ENCODE data around the gene IRF7.

The IRF7 gene

DNA sequence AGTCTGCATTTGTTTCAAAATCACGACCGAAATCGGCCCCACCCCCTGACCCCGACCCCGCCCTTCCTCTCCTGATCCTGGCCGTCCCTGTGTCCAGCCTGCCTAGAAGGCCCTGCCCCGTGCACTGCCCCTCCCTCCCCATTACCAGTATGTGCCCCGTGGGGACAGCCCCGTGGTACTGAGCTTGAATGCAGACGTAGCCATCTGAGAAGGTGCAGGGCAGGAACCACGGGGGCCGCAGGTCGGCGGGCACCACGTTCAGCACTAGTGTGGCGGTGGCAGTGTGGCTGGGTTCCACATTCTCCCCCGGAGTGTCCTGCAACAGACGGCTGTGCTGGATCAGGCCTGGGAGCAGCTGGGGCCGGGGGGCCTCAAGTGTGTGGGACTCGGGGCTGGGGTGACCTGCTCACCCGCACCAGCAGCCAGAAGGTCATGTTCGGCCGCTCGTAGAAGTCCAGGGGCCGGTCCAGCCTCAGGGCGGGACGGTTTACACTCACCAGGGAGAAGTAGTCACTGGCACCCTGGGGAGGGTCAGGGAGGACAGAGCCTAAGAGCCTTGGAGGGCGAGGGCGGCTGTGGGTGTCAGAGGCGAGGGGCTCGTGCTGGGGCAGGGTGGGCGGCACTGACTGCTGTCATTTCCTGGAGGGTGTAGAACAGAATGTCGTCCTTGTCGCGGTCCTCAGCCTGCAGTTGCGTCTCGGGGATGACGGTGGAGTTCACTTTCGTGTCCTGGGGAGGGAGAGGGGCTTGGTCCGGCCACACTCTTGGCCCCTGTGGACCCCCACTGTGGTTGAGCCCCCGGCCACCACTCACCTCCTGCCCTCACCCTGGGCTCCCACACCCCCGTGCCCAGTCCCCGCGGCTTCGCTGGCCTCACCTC, 5.4 kb upstream of the IRF7 start:
- DNase-seq (ENCODE audit: low spot score), result no peak

GRCh38 chr11:620201-620600, 4.5 kb upstream of the IRF7 start:
- no peak for DNase-seq (ENCODE audit: low spot score)

- DNase-seq (ENCODE audit: low spot score), result no peak
These were observed 3.9 kb upstream of the IRF7 start for GRCh38 chr11:619628-620050.

DNA sequence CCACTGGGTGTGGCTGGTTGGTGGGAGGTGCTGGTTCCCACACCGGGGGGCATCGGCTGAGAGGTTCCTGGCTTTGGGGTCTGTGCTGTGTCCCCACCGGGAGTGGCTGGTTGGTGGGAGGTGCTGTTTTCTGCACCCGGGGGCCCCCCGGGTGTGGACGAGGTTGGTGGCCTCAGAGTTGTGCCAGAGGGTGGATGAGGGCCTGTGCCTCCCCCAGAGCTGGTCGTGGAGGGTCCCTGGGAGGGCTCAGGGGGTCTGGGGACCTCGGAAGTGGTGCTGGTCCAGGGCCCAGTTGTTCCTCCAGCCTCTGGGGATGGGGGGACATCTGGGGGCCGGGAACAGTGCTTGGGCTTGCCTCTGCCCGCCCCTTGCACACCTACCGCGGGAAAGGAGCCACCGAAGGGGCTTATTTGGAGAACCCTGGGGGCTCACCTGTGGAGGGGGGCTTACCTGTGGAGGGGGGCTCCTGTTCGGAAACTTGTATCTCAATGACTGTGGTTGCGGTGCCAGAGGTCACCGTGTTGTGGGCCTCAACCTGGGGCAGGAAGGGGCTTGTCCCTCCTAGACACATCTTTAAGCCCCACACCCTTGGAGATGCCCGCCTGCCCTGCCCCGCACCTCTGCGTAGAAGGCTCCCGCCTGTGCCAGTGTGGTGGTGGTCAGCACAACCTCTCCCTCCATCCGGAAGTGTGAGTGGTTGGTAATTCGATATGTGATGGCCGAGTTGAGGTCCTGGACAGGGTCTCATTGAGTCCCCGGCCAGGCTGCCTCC, 3.3 kb upstream of the IRF7 start:
- no peak for DNase-seq (ENCODE audit: low spot score)

DNA sequence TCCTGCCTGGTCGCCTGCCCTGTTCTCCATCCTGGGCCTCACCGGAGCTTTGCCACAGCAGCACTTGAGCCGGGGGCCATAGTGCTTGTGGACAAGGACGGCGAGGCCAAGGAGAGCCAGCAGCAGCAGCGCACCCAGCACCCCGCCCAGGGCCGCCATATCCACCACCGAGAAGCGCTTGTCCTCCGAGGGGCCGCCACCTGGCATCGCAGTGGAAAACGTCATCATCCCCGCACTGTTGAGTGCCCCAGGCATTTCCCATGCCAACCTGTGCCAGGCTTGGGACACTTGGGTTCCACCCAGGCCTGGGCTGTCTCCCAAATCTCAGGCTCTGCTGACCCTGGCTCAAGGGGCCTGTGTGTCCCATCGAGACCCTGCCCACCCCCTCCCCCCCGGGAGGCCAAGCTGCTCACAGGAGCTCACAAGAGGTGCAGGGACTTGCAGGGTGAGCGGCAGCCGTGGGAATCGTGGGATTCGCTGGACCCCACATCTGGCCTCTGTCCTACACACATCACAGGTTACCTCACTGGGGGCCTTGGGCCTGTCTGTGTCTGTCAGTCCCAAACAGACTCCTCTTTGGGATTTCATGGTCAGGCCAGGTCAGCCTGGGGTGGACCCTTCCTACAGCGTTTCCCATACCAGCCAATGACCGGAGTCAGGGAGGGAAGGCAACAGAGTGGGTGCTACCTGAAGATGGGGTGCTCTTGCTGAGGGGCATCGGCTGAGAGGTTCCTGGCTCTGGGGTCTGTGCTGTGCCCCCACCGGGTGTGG, 2.3 kb upstream of the IRF7 start:
- no peak for DNase-seq (ENCODE audit: low spot score)

DNA sequence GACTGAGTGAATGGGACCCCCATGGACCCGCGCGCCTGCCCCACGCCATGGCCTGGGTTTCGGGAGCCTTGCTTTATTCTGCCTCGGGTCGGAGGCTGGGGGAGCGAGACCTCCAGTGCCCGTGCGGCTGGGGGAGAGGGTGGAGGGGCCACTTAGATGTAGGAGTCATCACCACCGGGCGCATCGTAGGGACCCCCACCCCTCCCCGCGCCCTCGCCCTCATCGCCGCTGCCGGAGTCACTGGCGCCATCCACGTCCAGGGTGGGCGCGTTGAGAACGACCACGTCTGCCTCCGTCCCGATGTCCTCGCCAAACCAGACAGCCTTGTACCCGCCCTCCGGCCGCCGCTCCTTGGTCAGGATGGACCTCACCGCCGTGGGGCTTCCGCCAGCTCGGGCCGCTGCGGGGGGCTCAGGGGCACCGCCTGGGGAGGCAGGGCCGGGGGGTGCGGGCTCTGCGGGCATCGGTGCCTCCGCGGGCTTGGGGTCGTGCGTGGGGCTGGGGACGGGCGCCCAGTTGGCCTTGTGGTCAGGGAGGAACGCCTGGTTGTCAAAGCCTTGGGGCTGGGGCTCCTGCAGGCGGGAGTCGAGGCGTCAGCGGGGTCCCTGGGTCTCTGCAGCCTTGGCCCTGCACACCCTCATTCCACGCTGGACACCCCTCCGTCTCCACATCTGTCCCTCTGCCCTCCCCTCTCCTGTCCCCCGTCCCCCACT, 1.6 kb upstream of the IRF7 start:
- DNase-seq (ENCODE audit: low spot score), result no peak

- DNase-seq (ENCODE audit: low spot score), result no peak
These were observed 809 bp upstream of the IRF7 start for GRCh38 chr11:616320-617198.

- no peak for DNase-seq (ENCODE audit: low spot score)
These were observed 887 bp downstream of the IRF7 start for GRCh38 chr11:614623-615503.

GRCh38 chr11:614021-614622, 1.6 kb downstream of the IRF7 start:
- no peak for DNase-seq (ENCODE audit: low spot score)

DNA sequence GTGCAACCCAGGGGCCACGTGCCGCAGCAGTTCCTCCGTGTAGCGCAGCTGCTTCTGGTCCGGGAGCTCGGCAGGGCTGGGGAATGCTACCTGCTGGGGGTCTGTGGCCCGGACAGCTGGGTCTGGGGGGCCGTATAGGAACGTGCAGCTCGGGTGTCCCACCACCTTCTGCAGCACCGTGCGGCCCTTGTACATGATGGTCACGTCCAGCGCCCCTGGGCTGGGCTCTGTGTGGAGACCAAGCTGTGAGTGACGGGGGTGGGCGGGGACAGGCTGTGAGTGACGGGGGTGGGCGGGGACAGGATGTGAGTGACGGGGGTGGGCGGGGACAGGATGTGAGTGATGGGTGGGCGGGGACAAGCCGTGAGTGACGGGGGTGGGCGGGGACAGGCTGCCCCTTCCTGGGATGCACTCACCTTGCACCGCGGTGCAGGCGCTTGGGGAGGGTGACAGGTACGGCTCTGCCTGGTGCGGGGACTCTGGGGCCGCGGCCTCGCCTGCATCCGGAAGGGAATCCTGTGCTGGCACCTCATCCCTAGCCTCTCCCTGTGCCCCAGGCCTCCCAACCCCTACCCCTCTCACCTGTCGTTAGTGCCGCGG, 2.3 kb downstream of the IRF7 start:
- peak; percentile 86 for DNase-seq (ENCODE audit: low spot score)

DNA sequence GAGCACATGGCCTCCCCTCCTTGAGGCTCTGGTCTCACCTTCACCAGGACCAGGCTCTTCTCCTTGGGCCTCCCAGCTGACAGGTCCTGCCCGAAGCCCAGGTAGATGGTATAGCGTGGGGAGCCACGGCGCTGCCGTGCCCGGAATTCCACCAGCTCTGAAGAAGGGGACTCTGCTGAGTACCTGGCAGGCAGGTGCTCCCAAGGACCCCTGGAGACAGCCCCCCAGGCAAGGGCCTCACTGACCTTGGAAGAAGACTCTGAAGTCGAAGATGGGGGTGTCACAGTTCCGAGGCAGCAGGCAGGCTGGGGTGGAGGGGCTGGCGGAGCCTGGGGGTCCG, 2.8 kb downstream of the IRF7 start:
- DNase-seq (ENCODE audit: low spot score), result no peak

DNA sequence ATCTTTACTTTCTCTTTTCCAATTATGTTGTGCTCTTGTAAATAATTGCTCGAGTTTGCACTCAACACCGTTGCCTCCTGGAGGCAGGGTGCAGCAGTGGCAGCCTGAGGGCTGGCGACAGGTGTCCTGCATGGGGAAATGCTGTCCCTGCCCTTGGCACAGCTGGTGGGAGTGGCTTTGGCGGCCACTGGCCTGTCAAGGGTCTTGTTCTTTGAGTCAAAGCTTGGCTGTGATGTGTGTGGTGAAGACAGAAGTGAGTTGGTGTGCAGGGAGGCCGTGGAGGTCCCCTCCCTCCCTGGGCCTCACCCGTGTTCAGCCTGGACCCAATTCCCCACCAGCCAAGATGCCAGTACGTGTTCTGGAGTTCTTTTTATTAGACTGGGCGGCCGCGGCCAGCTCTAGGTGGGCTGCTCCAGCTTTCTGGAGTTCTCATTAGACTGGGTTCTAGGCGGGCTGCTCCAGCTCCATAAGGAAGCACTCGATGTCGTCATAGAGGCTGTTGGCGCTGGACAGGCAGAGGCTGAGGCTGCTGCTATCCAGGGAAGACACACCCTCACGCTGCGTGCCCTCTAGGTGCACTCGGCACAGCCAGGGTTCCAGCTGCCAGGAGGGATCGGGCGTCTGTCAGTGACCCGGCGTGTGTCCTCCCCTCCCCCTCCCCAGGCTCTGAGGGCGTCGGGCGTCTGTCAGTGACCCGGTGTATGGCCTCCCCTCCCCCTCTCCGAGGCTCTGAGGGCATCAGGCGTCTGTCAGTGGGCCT, 3.4 kb downstream of the IRF7 start:
- DNase-seq (ENCODE audit: low spot score), result no peak

DNA sequence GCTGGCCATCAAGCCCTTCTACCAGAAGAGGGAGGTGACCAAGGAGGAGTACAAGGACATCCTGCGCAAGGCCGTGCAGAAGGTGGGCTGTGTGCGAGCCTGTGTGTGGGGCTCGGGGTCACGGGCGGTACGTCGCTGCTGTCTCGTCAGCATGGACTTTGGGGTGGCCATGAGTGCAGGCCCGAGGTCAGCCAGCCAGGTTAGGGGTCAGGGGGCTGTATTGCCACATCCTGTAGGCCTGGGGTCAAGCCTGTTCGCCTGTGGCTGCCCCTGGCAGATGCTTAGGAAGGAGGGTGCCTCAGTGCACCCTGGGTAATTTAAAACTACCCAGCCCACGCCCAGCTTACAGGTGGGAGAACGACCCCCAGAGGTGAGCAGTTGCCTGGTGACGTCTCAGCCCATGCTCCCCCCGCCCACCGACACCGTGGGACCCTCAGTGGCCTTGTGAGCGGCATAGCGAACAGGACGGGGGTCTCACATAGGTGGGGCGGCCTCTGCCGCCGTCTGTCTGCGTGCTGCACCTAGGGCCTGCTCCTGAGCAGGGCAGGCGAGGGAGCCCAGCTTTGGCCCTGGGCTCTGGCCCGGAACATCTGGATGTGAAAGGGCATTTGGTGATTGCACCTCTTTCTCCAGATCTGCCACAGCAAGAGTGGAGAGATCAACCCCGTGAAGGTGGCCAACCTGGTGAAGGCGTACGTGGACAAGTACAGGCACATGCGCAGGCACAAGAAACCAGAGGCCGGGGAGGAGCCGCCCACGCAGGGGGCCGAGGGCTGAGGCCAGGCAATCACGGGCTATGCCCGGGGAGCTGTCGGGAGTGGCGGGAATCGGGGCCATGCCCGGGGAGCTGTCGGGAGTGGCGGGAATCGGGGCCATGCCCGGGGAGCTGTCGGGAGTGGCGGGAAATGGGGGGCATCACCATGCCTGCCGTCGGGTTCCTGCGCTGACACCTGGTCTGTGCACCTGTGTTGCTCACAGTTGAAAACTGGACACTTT, 4.5 kb downstream of the IRF7 start:
- DNase-seq (ENCODE audit: low spot score), result no peak

GRCh38 chr11:610146-610801, 5.5 kb downstream of the IRF7 start:
- DNase-seq (ENCODE audit: low spot score), result no peak

- DNase-seq (ENCODE audit: low spot score), result no peak
These were observed 6.4 kb downstream of the IRF7 start for GRCh38 chr11:609341-609811.

- DNase-seq (ENCODE audit: low spot score), result no peak
These were observed 6.9 kb downstream of the IRF7 start for GRCh38 chr11:608791-609251.

Measured in germinal center (tissue), 1 donor.